Suprapubic skin (tissue), 4 donors: Measurements from ENCODE around the gene CEP72. TPM values are rescaled to one million over a fixed set of nuclear protein-coding genes. Genes with fewer than 3 reads are reported as not detected.
A peak's percentile ranks its signal among the peaks of the same experiment; 100 is the strongest.

Experiments
- DNase-seq, 2 donors: peaks; one replicate each; pipeline ENCODE4 v3.0.0-alpha.2; 2019; ENCODE audit warnings: low spot score in 2 of 2
- H3K27ac ChIP-seq: fragments of 200-600 bp; sonication (generic); one replicate; pipeline ENCODE4 v1.5.1; 2019
- H3K27me3 ChIP-seq: fragments of 200-600 bp; sonication (generic); one replicate; pipeline ENCODE4 v1.5.1; 2019
- H3K36me3 ChIP-seq: fragments of 200-600 bp; sonication (generic); one replicate; pipeline ENCODE4 v1.5.1; 2019
- H3K4me1 ChIP-seq: fragments of 200-600 bp; sonication (generic); one replicate; pipeline ENCODE4 v1.5.1; 2019
- H3K4me3 ChIP-seq: fragments of 200-600 bp; sonication (generic); one replicate; pipeline ENCODE4 v1.5.1; 2019; ENCODE audit warnings: mild to moderate bottlenecking
- H3K9me3 ChIP-seq: fragments of 200-600 bp; sonication (generic); one replicate; pipeline ENCODE4 v1.5.1; 2019
- EP300 ChIP-seq: sonication (generic); formaldehyde crosslinking; IDR thresholded peaks from one replicate; pipeline ENCODE4 v1.6.1; 2017; ENCODE audit warnings: antibody characterized with exemption
- POLR2A ChIP-seq, 2 donors: fragments of 450-650 bp; IDR thresholded peaks; one replicate each; pipeline ENCODE4 v1.6.1; 2017; ENCODE audit warnings: antibody characterized with exemption in 2 of 2, mild to moderate bottlenecking in 2 of 2, moderate library complexity in 2 of 2
- POLR2AphosphoS5 ChIP-seq, 3 donors: sonication (generic); formaldehyde crosslinking; IDR thresholded peaks; one replicate each; pipeline ENCODE4 v1.6.1; 2017; ENCODE audit warnings: antibody characterized with exemption in 3 of 3
- WGBS: methylation state at CpG from one replicate; pipeline ENCODE4 v1.1.5; 2018; 5-methylcytosine and 5-hydroxymethylcytosine counted together
- total RNA-seq, 4 donors: library from RNA; depleted of rRNA; stranded (reverse); fragments of >200 nt; gene quantifications; one replicate each; pipeline ENCODE4 v1.1.0, GENCODE V29; 2016
- TF ChIP-seq, protein P1 (sequence below), 2 donors: fragments of 200-600 bp in 1 of 2; fragments of 450-650 bp in 1 of 2; sonication (generic) in 1 of 2; IDR thresholded peaks; one replicate each; pipeline ENCODE4 v1.5.1; 2016 to 2019; ENCODE audit warnings: antibody characterized with exemption in 2 of 2, mild to moderate bottlenecking in 1 of 2, moderate library complexity in 1 of 2

The CEP72 gene
- total RNA-seq, 4 donors from 2014 or later, result 8.3 to 13.6 (median 10.9) TPM

DNA sequence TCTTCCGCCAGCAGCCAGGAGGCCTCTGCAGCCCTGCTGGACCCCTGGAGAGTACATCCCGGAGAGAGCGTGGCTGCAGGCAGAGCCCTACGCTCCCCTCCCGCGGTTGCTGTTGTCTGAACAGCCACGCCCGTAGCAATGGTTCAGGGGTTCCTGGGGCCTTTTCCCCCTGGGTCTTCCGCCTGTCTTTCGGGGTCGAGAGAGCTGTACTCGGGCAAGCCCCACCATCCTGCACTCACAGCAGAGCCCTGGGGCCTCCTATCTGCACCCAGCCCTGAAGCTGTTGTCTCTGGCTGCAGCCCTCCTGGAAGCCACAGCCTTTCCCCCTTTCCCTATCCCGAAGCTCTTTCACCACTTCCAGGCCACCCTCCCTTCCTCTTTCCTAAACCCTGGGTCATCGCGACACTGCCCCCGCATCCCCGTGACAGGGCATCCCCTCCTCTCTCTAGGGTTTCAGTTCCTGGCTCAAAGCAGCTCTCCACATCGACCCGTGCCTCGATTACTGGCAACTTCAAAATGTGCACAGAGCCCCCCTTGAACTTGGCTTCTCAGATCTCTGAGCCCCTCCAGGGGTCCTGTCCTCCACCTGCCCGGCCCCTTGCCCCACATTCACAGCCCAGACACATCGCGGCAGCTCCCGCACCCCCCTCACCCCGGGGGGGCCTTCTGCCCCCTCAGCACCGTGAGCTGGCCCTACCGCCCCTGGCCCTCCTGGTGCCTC lies 43.9 kb upstream of the CEP72 start:
- H3K9me3 ChIP-seq, result no peaks in the 10 kb centered on the region
- TF ChIP-seq, protein P1, sequence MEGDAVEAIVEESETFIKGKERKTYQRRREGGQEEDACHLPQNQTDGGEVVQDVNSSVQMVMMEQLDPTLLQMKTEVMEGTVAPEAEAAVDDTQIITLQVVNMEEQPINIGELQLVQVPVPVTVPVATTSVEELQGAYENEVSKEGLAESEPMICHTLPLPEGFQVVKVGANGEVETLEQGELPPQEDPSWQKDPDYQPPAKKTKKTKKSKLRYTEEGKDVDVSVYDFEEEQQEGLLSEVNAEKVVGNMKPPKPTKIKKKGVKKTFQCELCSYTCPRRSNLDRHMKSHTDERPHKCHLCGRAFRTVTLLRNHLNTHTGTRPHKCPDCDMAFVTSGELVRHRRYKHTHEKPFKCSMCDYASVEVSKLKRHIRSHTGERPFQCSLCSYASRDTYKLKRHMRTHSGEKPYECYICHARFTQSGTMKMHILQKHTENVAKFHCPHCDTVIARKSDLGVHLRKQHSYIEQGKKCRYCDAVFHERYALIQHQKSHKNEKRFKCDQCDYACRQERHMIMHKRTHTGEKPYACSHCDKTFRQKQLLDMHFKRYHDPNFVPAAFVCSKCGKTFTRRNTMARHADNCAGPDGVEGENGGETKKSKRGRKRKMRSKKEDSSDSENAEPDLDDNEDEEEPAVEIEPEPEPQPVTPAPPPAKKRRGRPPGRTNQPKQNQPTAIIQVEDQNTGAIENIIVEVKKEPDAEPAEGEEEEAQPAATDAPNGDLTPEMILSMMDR (IDR thresholded peaks at IDR 0.05), result no peak
- no peak for TF ChIP-seq POLR2A (IDR thresholded peaks at IDR 0.05)
- no peak for TF ChIP-seq EP300
- TF ChIP-seq POLR2AphosphoS5 (IDR thresholded peaks at IDR 0.05), result no peak
- WGBS, result 70% methylated on average over 21 of the region's 27 CpGs
- no peaks in the 10 kb centered on the region for H3K36me3 ChIP-seq
- no peak overlapping the region for H3K4me3 ChIP-seq
- peaks cover 5% of the 10 kb centered on the region for H3K4me1 ChIP-seq
- H3K27ac ChIP-seq, result no peak overlapping the region
- H3K27me3 ChIP-seq, result peaks cover 50% of the 10 kb centered on the region
- DNase-seq, result peak in 1 of 2 donors; percentile 71

DNA sequence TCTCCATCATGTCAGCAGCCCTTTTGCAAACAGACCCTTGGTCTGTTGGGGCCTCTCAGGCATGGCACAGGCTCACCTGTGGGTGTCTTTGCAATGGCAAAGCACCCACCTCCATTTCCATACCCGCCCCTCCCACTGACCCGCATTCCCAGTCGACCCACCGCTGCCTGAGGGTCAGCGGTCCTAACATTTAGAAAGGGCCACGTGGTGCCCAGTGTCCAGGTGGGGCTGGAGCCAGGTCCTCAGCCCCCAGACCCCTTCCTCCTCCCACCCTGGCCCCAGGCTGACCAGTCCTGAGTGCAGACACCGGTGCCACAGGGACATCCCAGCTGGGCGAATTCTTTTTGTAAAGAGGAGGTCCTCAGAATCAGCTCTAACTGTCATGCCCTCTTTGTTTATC lies 43.3 kb upstream of the CEP72 start:
- Histone ChIP-seq H3K27me3 (peaks cover 51% of the 10 kb centered on the region), H3K27ac (no peak overlapping the region), H3K4me1 (peaks cover 5% of the 10 kb centered on the region), H3K36me3 (no peaks in the 10 kb centered on the region), H3K9me3 (no peaks in the 10 kb centered on the region), H3K4me3 (no peak overlapping the region)
- TF ChIP-seq EP300 (no peak), POLR2AphosphoS5 (IDR thresholded peaks at IDR 0.05) (no peak), POLR2A (IDR thresholded peaks at IDR 0.05) (no peak)
- TF ChIP-seq, protein P1 (IDR thresholded peaks at IDR 0.05), result no peak
- DNase-seq, result peak in 1 of 2 donors; percentile 55
- WGBS, result 88% methylated on average over 8 of the region's 8 CpGs

DNA sequence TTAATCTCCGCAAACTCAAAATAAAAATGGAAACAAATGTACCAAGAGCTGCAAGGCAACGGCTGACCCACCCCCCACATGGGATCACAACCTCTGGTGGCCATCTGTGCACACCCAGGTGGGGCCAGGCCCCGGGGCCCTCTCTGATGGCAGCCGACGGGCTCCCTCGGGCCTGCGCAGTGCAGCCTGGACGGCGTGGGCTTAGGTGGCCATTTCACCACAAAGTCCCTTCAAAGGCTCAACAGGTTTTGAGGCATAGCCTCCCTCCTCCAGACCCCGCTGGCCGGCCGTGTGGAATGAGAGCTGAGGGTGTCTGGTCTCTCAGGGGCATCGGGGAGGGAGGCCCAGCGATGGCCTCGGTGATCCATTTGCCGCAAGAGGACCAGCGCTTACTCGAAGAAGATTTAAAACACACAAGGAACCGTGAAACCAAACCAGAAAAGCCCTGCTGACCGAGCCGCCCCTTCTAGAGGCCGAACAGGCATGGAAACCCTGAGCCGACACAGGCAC lies 42.7 kb upstream of the CEP72 start:
- Histone ChIP-seq H3K27ac (no peak overlapping the region), H3K36me3 (no peaks in the 10 kb centered on the region), H3K4me3 (no peak overlapping the region), H3K27me3 (peaks cover 56% of the 10 kb centered on the region), H3K9me3 (no peaks in the 10 kb centered on the region), H3K4me1 (peaks cover 5% of the 10 kb centered on the region)
- 90% methylated on average over 14 of the region's 23 CpGs for WGBS
- DNase-seq, result peak in 1 of 2 donors; percentile 56
- TF ChIP-seq, protein P1 (IDR thresholded peaks at IDR 0.05), result no peak
- TF ChIP-seq POLR2AphosphoS5 (IDR thresholded peaks at IDR 0.05) (no peak), POLR2A (IDR thresholded peaks at IDR 0.05) (no peak), EP300 (no peak)

DNA sequence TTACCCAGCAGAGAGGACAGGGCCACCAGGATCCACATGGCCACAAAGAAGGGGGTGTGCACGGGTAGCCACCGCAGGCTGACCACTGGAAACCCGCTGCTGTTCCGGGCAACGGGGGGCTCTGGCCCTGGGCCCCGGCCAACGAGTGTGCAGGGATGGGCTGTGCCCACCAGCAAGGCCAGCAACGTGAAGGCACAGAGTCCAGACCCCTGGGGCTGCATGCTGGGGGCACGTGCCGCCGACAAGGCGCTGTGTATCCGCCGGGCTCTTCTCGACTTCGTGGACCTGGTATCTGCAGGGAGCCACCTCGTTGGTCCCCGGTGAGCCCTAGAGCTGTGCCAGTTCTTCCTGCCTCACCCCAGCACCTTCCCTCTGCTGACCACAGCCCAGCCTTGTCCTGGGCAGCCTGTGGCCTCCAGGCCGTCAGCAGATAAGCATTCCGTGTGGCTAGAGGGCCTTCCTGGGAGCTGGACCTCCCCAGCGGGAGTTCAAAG lies 42.2 kb upstream of the CEP72 start:
- peaks cover 57% of the 10 kb centered on the region for H3K27me3 ChIP-seq
- TF ChIP-seq POLR2A (IDR thresholded peaks at IDR 0.05) (no peak), POLR2AphosphoS5 (IDR thresholded peaks at IDR 0.05) (no peak)
- TF ChIP-seq, protein P1 (IDR thresholded peaks at IDR 0.05), result no peak
- H3K4me1 ChIP-seq, result peaks cover 5% of the 10 kb centered on the region
- no peaks in the 10 kb centered on the region for H3K9me3 ChIP-seq
- peak in 1 of 2 donors; percentile 72 for DNase-seq
- no peak overlapping the region for H3K4me3 ChIP-seq
- no peaks in the 10 kb centered on the region for H3K36me3 ChIP-seq
- 93% methylated on average over 3 of the region's 21 CpGs for WGBS
- no peak overlapping the region for H3K27ac ChIP-seq

DNA sequence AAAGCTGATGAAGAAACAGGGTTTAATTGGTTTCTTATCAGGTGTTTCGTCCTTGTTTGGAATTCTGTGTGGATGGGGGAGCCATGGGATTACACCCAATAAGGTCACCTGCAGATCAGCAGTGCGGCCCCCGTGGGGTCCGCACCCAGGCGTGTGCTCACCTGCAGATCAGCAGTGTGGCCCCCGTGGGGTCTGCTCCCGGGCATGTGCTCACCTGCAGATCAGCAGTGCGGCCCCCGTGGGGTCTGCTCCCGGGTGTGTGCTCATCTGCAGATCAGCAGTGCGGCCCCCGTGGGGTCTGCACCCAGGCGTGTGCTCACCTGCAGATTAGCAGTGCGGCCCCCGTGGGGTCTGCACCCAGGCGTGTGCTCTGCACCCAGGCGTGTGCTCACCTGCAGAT lies 41.7 kb upstream of the CEP72 start:
- no peaks in the 10 kb centered on the region for H3K9me3 ChIP-seq
- TF ChIP-seq EP300 (no peak), POLR2A (IDR thresholded peaks at IDR 0.05) (no peak), POLR2AphosphoS5 (IDR thresholded peaks at IDR 0.05) (no peak)
- TF ChIP-seq, protein P1 (IDR thresholded peaks at IDR 0.05), result no peak
- 95% methylated on average over 8 of the region's 17 CpGs for WGBS
- peak in 1 of 2 donors; percentile 32 for DNase-seq
- H3K4me1 ChIP-seq, result peaks cover 5% of the 10 kb centered on the region
- no peak overlapping the region for H3K4me3 ChIP-seq
- H3K27ac ChIP-seq, result no peak overlapping the region
- peaks cover 62% of the 10 kb centered on the region for H3K27me3 ChIP-seq
- no peaks in the 10 kb centered on the region for H3K36me3 ChIP-seq
